Left ventricle myocardium inferior (tissue), 1 donor: Measurements from ENCODE around the gene TTLL11. TPM values are rescaled to one million over a fixed set of nuclear protein-coding genes. Genes with fewer than 3 reads are reported as not detected.
A peak's percentile ranks its signal among the peaks of the same experiment; 100 is the strongest.

Source experiments
- DNase-seq: peaks from one replicate; pipeline ENCODE4 v3.0.0-alpha.2; 2020
- H3K27ac ChIP-seq: fragments of 200-600 bp; replicated peaks from 2 replicates; pipeline ENCODE4 v1.8.0; 2021
- H3K27me3 ChIP-seq: fragments of 200-600 bp; 2 replicates; pipeline ENCODE4 v1.8.0; 2021; ENCODE audit warnings: low read depth
- H3K36me3 ChIP-seq: fragments of 200-600 bp; 2 replicates; pipeline ENCODE4 v1.8.0; 2021
- H3K4me1 ChIP-seq: fragments of 200-600 bp; 2 replicates; pipeline ENCODE4 v1.8.0; 2021
- H3K4me3 ChIP-seq: fragments of 200-600 bp; 2 replicates; pipeline ENCODE4 v1.8.0; 2021; ENCODE audit warnings: mild to moderate bottlenecking, moderate library complexity
- H3K9me3 ChIP-seq: fragments of 200-600 bp; replicated peaks from 2 replicates; pipeline ENCODE4 v1.8.0; 2021
- CTCF ChIP-seq: fragments of 200-600 bp; IDR thresholded peaks from 2 replicates; pipeline ENCODE4 v1.8.0; 2021; ENCODE audit warnings: antibody characterized with exemption, mild to moderate bottlenecking, borderline replicate concordance
- intact Hi-C: fragments of 100-400 bp; cut with micrococcal nuclease; formaldehyde crosslinking; loops from one replicate; pipeline ENCODE4 v1.11.0; 2022
- total RNA-seq: library from RNA; stranded (reverse); fragmentation: NEBNext Ultra II Directional; extraction: Animal tissue kit (Norgen Biotek cat#: 25700); gene quantifications from one replicate; pipeline ENCODE4 v1.2.1, GENCODE V29; 2021
- donor health status: DM: no; HTN: yes; CAD: no; lungs with severe emphysema.

The TTLL11 gene
- total RNA-seq, 1 donor from 2014 or later: 7.3 TPM

GRCh38 chr9:122124048-122124447 is 30.9 kb upstream of the TTLL11 start:
- H3K4me3 ChIP-seq: no peak overlapping the region
- no peaks in the 10 kb centered on the region for H3K36me3 ChIP-seq
- no peak for DNase-seq
- no peak overlapping the region for H3K27ac ChIP-seq
- H3K27me3 ChIP-seq: peaks cover 20% of the 10 kb centered on the region
- H3K4me1 ChIP-seq: peaks cover 36% of the 10 kb centered on the region
- H3K9me3 ChIP-seq: no peaks in the 10 kb centered on the region
- no peak for TF ChIP-seq CTCF
- intact Hi-C loops: loop anchor here (10.0 kb wide), 1 partner anchor 331 kb away; no protein-coding TSS in a partner anchor

GRCh38 chr9:122122903-122123632 is 30.0 kb upstream of the TTLL11 start:
- Histone ChIP-seq H3K9me3 (no peaks in the 10 kb centered on the region), H3K27ac (no peak overlapping the region), H3K36me3 (no peaks in the 10 kb centered on the region), H3K4me1 (peaks cover 28% of the 10 kb centered on the region), H3K4me3 (no peak overlapping the region), H3K27me3 (peaks cover 20% of the 10 kb centered on the region)
- intact Hi-C loops: loop anchor here (10.0 kb wide), 1 partner anchor 332 kb away; no protein-coding TSS in a partner anchor
- DNase-seq: peak; percentile 62
- peak; percentile 96 for TF ChIP-seq CTCF

GRCh38 chr9:122122468-122122867 is 29.4 kb upstream of the TTLL11 start:
- H3K36me3 ChIP-seq: no peaks in the 10 kb centered on the region
- peaks cover 22% of the 10 kb centered on the region for H3K4me1 ChIP-seq
- no peak for TF ChIP-seq CTCF
- H3K9me3 ChIP-seq: no peaks in the 10 kb centered on the region
- intact Hi-C loops: loop anchor here (10.0 kb wide), 1 partner anchor 332 kb away; no protein-coding TSS in a partner anchor
- DNase-seq: no peak
- H3K27ac ChIP-seq: no peak overlapping the region
- H3K4me3 ChIP-seq: no peak overlapping the region
- H3K27me3 ChIP-seq: peaks cover 20% of the 10 kb centered on the region

- Histone ChIP-seq H3K4me3 (no peak overlapping the region), H3K9me3 (no peaks in the 10 kb centered on the region), H3K36me3 (no peaks in the 10 kb centered on the region), H3K27me3 (peaks cover 18% of the 10 kb centered on the region), H3K27ac (no peak overlapping the region), H3K4me1 (peaks cover 18% of the 10 kb centered on the region)
- intact Hi-C loops: loop anchor here (10.0 kb wide), 1 partner anchor 333 kb away; no protein-coding TSS in a partner anchor
- no peak for TF ChIP-seq CTCF
- DNase-seq: no peak
These were observed 28.8 kb upstream of the TTLL11 start for GRCh38 chr9:122121931-122122330.

- no peak for TF ChIP-seq CTCF
- Histone ChIP-seq H3K36me3 (no peaks in the 10 kb centered on the region), H3K4me1 (peaks cover 12% of the 10 kb centered on the region), H3K9me3 (no peaks in the 10 kb centered on the region), H3K27ac (no peak overlapping the region), H3K4me3 (no peak overlapping the region), H3K27me3 (peaks cover 17% of the 10 kb centered on the region)
- intact Hi-C loops: loop anchor here (10.0 kb wide), 1 partner anchor 333 kb away; no protein-coding TSS in a partner anchor
- no peak for DNase-seq
These were observed 28.3 kb upstream of the TTLL11 start for GRCh38 chr9:122121391-122121790.
